Middle frontal gyrus (tissue), 1 donor: Measurements from ENCODE around the gene LRMDA.

Experiments used
- DNase-seq: peaks from one replicate; pipeline ENCODE4 v3.0.0-alpha.2; 2015; ENCODE audit warnings: low spot score; ENCODE audit errors: extremely low spot score

LRMDA gene

GRCh38 chr10:75770626-75771081, 339.2 kb downstream of the LRMDA start:
- no peak for DNase-seq

GRCh38 chr10:75771606-75772005, 340.2 kb downstream of the LRMDA start:
- DNase-seq = no peak

GRCh38 chr10:75772153-75772887, 340.9 kb downstream of the LRMDA start:
- DNase-seq = no peak

- no peak for DNase-seq
Measured at GRCh38 chr10:75773231-75773780, 341.9 kb downstream of the LRMDA start.

- no peak for DNase-seq
Measured at GRCh38 chr10:75773813-75774782, 342.7 kb downstream of the LRMDA start.

GRCh38 chr10:75774783-75775490, 343.5 kb downstream of the LRMDA start:
- DNase-seq = no peak

- no peak for DNase-seq
Measured at GRCh38 chr10:75776738-75777504, 345.5 kb downstream of the LRMDA start.

- no peak for DNase-seq
Measured at GRCh38 chr10:75778665-75779064, 347.2 kb downstream of the LRMDA start.

GRCh38 chr10:75779276-75779675, 347.9 kb downstream of the LRMDA start:
- no peak for DNase-seq

- no peak for DNase-seq
Measured at GRCh38 chr10:75782463-75783248, 351.2 kb downstream of the LRMDA start.

- no peak for DNase-seq
Measured at GRCh38 chr10:75788394-75789205, 357.2 kb downstream of the LRMDA start.

GRCh38 chr10:75793848-75794247, 362.4 kb downstream of the LRMDA start:
- DNase-seq = no peak

- DNase-seq = no peak
Measured at GRCh38 chr10:75801121-75801520, 369.7 kb downstream of the LRMDA start.

- no peak for DNase-seq
Measured at GRCh38 chr10:75801661-75802060, 370.2 kb downstream of the LRMDA start.

GRCh38 chr10:75803121-75803520, 371.7 kb downstream of the LRMDA start:
- no peak for DNase-seq

GRCh38 chr10:75803816-75804552, 372.6 kb downstream of the LRMDA start:
- DNase-seq = no peak

GRCh38 chr10:75806186-75806585, 374.8 kb downstream of the LRMDA start:
- DNase-seq = no peak

GRCh38 chr10:75807456-75807855, 376.0 kb downstream of the LRMDA start:
- no peak for DNase-seq
